Neuronal stem cell (in vitro differentiated cells): ENCODE measurements around the gene TSEN34.
A peak's percentile ranks its signal among the peaks of the same experiment; 100 is the strongest.

Experiments used
- DNase-seq: peaks from one replicate; pipeline ENCODE4 v3.0.0-alpha.2; 2013; ENCODE audit warnings: low spot score
- H2AFZ ChIP-seq: one replicate; pipeline ENCODE4 v1.6.1; 2013; ENCODE audit warnings: mild to moderate bottlenecking, low read length, inconsistent platforms
- H2AK5ac ChIP-seq: 2 replicates; pipeline ENCODE4 v1.6.1; 2013; ENCODE audit warnings: low read depth, mild to moderate bottlenecking, inconsistent platforms, low read length, moderate library complexity, mixed read lengths
- H2BK120ac ChIP-seq: 2 replicates; pipeline ENCODE4 v1.6.1; 2013; ENCODE audit warnings: low read depth, mild to moderate bottlenecking, inconsistent platforms, low read length, moderate library complexity, mixed read lengths
- H2BK12ac ChIP-seq: one replicate; pipeline ENCODE4 v1.6.1; 2013; ENCODE audit warnings: low read length, inconsistent platforms
- H2BK15ac ChIP-seq: 2 replicates; pipeline ENCODE4 v1.6.1; 2013; ENCODE audit warnings: mild to moderate bottlenecking, low read length, inconsistent platforms, mixed read lengths
- H2BK5ac ChIP-seq: one replicate; pipeline ENCODE4 v1.6.1; 2013; ENCODE audit warnings: inconsistent platforms, mild to moderate bottlenecking, low read length, moderate library complexity
- H3K14ac ChIP-seq: one replicate; pipeline ENCODE4 v1.6.1; 2013; ENCODE audit warnings: low read length, inconsistent platforms
- H3K18ac ChIP-seq: 2 replicates; pipeline ENCODE4 v1.6.1; 2013; ENCODE audit warnings: low read length, inconsistent platforms
- H3K23ac ChIP-seq: 2 replicates; pipeline ENCODE4 v1.6.1; 2013; ENCODE audit warnings: low read depth, mild to moderate bottlenecking, mixed read lengths, low read length, inconsistent platforms; ENCODE audit not compliant: poor library complexity
- H3K27ac ChIP-seq: replicated peaks from 3 replicates; pipeline ENCODE4 v1.5.1; 2013; ENCODE audit warnings: low read length, inconsistent platforms
- H3K27me3 ChIP-seq, 3 experiments: 2 replicates each; pipeline ENCODE4 v1.6.1; 2013; ENCODE audit warnings: low read length in 3 of 3, mild to moderate bottlenecking in 2 of 3, inconsistent platforms in 1 of 3, low read depth in 1 of 3, mixed read lengths in 1 of 3, moderate library complexity in 1 of 3; ENCODE audit not compliant: control insufficient read depth in 3 of 3, insufficient read depth in 3 of 3
- H3K36me3 ChIP-seq, 2 donors: replicated peaks in 1 of 2; 2 replicates each; pipeline ENCODE4 v1.6.1; 2013; ENCODE audit warnings: low read length in 2 of 2; ENCODE audit not compliant: control insufficient read depth in 2 of 2, insufficient read depth in 2 of 2
- H3K4ac ChIP-seq: 2 replicates; pipeline ENCODE4 v1.6.1; 2013; ENCODE audit warnings: inconsistent platforms, mild to moderate bottlenecking, low read length, moderate library complexity
- H3K4me1 ChIP-seq, 2 donors: 1 replicate in 1 of 2; 2 replicates in 1 of 2; pipeline ENCODE4 v1.6.1; 2013; ENCODE audit warnings: low read length in 2 of 2, low read depth in 1 of 2; ENCODE audit not compliant: control insufficient read depth in 2 of 2, insufficient read depth in 1 of 2
- H3K4me2 ChIP-seq: one replicate; pipeline ENCODE4 v1.6.1; 2013; ENCODE audit warnings: mild to moderate bottlenecking, low read length, inconsistent platforms; ENCODE audit not compliant: insufficient read depth, poor library complexity, severe bottlenecking
- H3K4me3 ChIP-seq, 2 donors: 2 replicates each; pipeline ENCODE4 v1.5.1; 2013; ENCODE audit warnings: low read length in 2 of 2, mild to moderate bottlenecking in 2 of 2, inconsistent platforms in 1 of 2, moderate library complexity in 1 of 2
- H3K79me1 ChIP-seq: one replicate; pipeline ENCODE4 v1.6.1; 2013; ENCODE audit warnings: low read depth, mild to moderate bottlenecking, inconsistent platforms, low read length, moderate library complexity
- H3K9ac ChIP-seq: one replicate; pipeline ENCODE4 v1.6.1; 2013; ENCODE audit warnings: mild to moderate bottlenecking, low read depth, low read length, inconsistent platforms; ENCODE audit not compliant: poor library complexity
- H3K9me3 ChIP-seq, 2 donors: replicated peaks in 1 of 2; 2 replicates each; pipeline versions ENCODE3 to v1.6.1; 2013; ENCODE audit warnings: low read length in 2 of 2, mild to moderate bottlenecking in 2 of 2, inconsistent platforms in 1 of 2, low read depth in 1 of 2, mixed read lengths in 1 of 2, moderate library complexity in 1 of 2; ENCODE audit not compliant: control insufficient read depth in 2 of 2, insufficient read depth in 1 of 2
- H4K8ac ChIP-seq: one replicate; pipeline ENCODE4 v1.6.1; 2013; ENCODE audit warnings: low read depth, mild to moderate bottlenecking, inconsistent platforms, low read length, moderate library complexity
- H4K91ac ChIP-seq: one replicate; pipeline ENCODE4 v1.6.1; 2013; ENCODE audit warnings: low read length, low read depth, mild to moderate bottlenecking, inconsistent platforms; ENCODE audit not compliant: poor library complexity
- WGBS, 2 donors: extraction: QIAGEN DNeasy Blood & Tissue Kit; methylation state at CpG; one replicate each; pipeline ENCODE4 v1.1.7; 2013; ENCODE audit warnings: missing lambda C conversion rate in 2 of 2, mixed read lengths in 1 of 2; ENCODE audit not compliant: insufficient read length in 2 of 2, insufficient replicate concordance in 1 of 2; ENCODE audit errors: extremely low coverage in 2 of 2; 5-methylcytosine and 5-hydroxymethylcytosine counted together

TSEN34 gene

DNA sequence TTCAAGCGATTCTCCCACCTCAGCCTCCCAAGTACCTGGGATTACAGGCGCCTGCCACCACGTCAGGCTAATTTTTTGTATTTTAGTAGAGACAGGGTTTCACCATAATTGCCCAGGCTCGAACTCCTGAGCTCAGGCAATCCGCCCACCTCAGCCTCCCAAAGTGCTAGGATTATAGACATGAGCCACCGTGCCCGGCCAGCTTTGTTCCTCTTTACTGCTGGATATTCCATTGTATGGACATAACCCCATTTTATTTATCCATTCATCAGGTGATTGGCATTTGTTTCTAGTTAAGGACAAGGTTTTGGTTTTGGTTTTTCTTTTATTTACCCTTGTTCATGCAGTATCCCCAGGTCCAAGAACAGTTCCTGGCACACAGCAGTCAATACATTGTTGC lies 5.4 kb downstream of the TSEN34 start:
- Histone ChIP-seq H4K8ac (no peak overlapping the region), H3K14ac (no peak overlapping the region), H3K36me3 (peaks cover 10 to 62% of the 10 kb centered on the region in 2 donors), H3K9me3 (no peaks in the 10 kb centered on the region), H2AK5ac (no peak overlapping the region), H2BK12ac (no peak overlapping the region), H3K4ac (no peak overlapping the region), H3K4me2 (no peak overlapping the region), H2BK120ac (no peak overlapping the region), H3K4me1 (peaks cover 5 to 12% of the 10 kb centered on the region in 2 donors), H3K79me1 (peaks cover 4% of the 10 kb centered on the region), H3K27me3 (no peaks in the 10 kb centered on the region), H3K18ac (no peak overlapping the region), H3K4me3 (no peak overlapping the region), H2BK5ac (no peak overlapping the region), H2AFZ (no peak overlapping the region), H3K9ac (no peak overlapping the region), H2BK15ac (no peak overlapping the region), H4K91ac (no peak overlapping the region), H3K23ac (no peak overlapping the region), H3K27ac (no peak overlapping the region)
- no CpG with 5 or more reads among the region's 7 CpGs for WGBS, 2 donors
- DNase-seq = no peak

DNA sequence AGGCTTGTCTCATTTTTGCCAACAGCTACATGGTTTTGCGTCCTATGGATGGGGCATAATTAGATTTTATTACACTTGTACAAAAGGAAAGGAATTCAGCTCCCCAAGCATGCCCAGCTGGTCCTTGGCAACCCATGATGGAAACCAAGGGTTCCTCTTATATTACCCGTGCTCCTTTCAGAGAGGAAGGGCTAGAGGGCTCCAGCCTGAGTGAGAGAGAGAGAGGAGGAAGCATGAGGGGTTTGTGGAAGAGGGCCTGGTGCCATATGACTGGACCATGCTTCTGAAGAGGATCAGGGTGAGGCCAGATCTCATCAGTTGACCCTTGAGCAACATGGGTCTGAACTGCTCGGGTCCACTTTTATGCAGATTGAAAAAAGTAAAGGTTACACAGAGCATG lies 6.0 kb downstream of the TSEN34 start:
- WGBS, 2 donors = no CpG with 5 or more reads among the region's 3 CpGs

DNA sequence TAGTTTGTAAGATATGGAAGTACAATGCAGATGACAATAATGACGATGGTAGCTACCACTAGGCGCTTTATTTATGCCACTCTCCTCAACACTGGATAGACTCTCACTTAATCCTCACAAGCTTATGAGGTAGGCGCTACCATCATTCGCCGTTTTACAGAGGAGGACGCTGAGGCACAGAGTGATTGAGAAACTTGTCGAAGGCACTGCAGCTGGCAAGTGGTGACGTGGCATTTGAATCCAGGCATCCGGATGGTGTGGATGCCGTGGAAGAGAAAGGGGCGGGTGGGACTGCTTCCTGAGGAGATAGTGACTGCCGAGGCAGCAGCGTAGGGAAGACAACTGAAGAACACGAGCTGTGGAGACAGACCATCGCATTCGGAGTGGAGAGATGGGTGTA lies 8.3 kb downstream of the TSEN34 start:
- no peak overlapping the region for H3K18ac ChIP-seq
- H3K9ac ChIP-seq = no peak overlapping the region
- H3K4me2 ChIP-seq = no peak overlapping the region
- H3K9me3 ChIP-seq = no peaks in the 10 kb centered on the region
- no peak overlapping the region for H3K27ac ChIP-seq
- H3K36me3 ChIP-seq = peaks cover 26 to 64% of the 10 kb centered on the region in 2 donors
- no peak overlapping the region for H2BK12ac ChIP-seq
- H2AK5ac ChIP-seq = no peak overlapping the region
- H4K91ac ChIP-seq = no peak overlapping the region
- H3K23ac ChIP-seq = no peak overlapping the region
- H3K14ac ChIP-seq = no peak overlapping the region
- H3K27me3 ChIP-seq = no peaks in the 10 kb centered on the region
- H3K4me1 ChIP-seq = peaks cover 16 to 19% of the 10 kb centered on the region in 2 donors
- no CpG with 5 or more reads among the region's 16 CpGs for WGBS, 2 donors
- H2BK15ac ChIP-seq = no peak overlapping the region
- H2BK5ac ChIP-seq = no peak overlapping the region
- no peak for DNase-seq
- H2AFZ ChIP-seq = no peak overlapping the region
- no peak overlapping the region for H2BK120ac ChIP-seq
- no peak overlapping the region for H4K8ac ChIP-seq
- H3K4ac ChIP-seq = no peak overlapping the region
- H3K4me3 ChIP-seq = no peak overlapping the region
- H3K79me1 ChIP-seq = peaks cover 5% of the 10 kb centered on the region

More for the DNA sequence above, 6.0 kb downstream of the TSEN34 start:
- Histone ChIP-seq H3K4me1 (peaks cover 7 to 12% of the 10 kb centered on the region in 2 donors), H2BK5ac (no peak overlapping the region), H2AK5ac (no peak overlapping the region), H3K4ac (no peak overlapping the region), H2BK15ac (no peak overlapping the region), H3K14ac (no peak overlapping the region), H2AFZ (no peak overlapping the region), H4K91ac (no peak overlapping the region), H3K4me2 (no peak overlapping the region), H2BK120ac (no peak overlapping the region), H3K27me3 (no peaks in the 10 kb centered on the region), H3K79me1 (peaks cover under 1% of the 10 kb centered on the region), H3K23ac (no peak overlapping the region), H2BK12ac (no peak overlapping the region), H3K27ac (no peak overlapping the region), H3K18ac (no peak overlapping the region), H3K4me3 (no peak overlapping the region), H3K36me3 (peaks cover 15 to 64% of the 10 kb centered on the region in 2 donors), H4K8ac (no peak overlapping the region), H3K9me3 (no peaks in the 10 kb centered on the region), H3K9ac (no peak overlapping the region)
- DNase-seq = no peak

- no peak overlapping the region for H3K14ac ChIP-seq
- WGBS, 2 donors = no CpG with 5 or more reads among the region's 28 CpGs
- no peaks in the 10 kb centered on the region for H3K27me3 ChIP-seq
- H3K23ac ChIP-seq = peak overlapping the region; percentile 76
- H2AFZ ChIP-seq = peak overlapping the region; percentile 87
- peaks cover 8% of the 10 kb centered on the region for H3K79me1 ChIP-seq
- H2BK5ac ChIP-seq = no peak overlapping the region
- H3K9ac ChIP-seq = peak overlapping the region; percentile 89
- H4K91ac ChIP-seq = no peak overlapping the region
- peak overlapping the region; percentile 72 for H3K4me2 ChIP-seq
- no peak overlapping the region for H2AK5ac ChIP-seq
- H3K4ac ChIP-seq = no peak overlapping the region
- H3K36me3 ChIP-seq = peaks cover 42 to 69% of the 10 kb centered on the region in 2 donors
- H2BK12ac ChIP-seq = no peak overlapping the region
- H3K9me3 ChIP-seq = no peaks in the 10 kb centered on the region
- no peak for DNase-seq
- peaks cover 18 to 19% of the 10 kb centered on the region in 2 donors for H3K4me1 ChIP-seq
- no peak overlapping the region for H2BK15ac ChIP-seq
- no peak overlapping the region for H3K27ac ChIP-seq
- no peak overlapping the region for H4K8ac ChIP-seq
- H3K18ac ChIP-seq = peak overlapping the region; percentile 33
- peak overlapping the region; percentile 72 to 94 for H3K4me3 ChIP-seq
- H2BK120ac ChIP-seq = no peak overlapping the region
Measured at GRCh38 chr19:54201172-54201701, 10.1 kb downstream of the TSEN34 start.
